ENCODE data around the gene CXCR3.
"Not testable (repeated sequence)": the region's sequence is repeated elsewhere in the genome, so short reads cannot be mapped to it uniquely, and the experiment has no call there.

GRCh38 chrX:71663238-71663637 lies 44.9 kb upstream of the CXCR3 start:
- not testable (repeated sequence) for TF ChIP-seq CTCF (IDR thresholded peaks at IDR 0.05; ENCODE audit: low read depth, low read length); EZH2phosphoT487 (IDR thresholded peaks at IDR 0.05; ENCODE audit: low read depth)

All from OCI-LY3 (cell line).